NCI-H1105 treated with DMSO at 0.1 percent for 48 hours (cell line): Measurements from ENCODE around the gene PDLIM7.

Source experiments
- DNase-seq: peaks from one replicate; lab custom pipeline; 2025; lab: John Stamatoyannopoulos, UW

PDLIM7 gene

DNA sequence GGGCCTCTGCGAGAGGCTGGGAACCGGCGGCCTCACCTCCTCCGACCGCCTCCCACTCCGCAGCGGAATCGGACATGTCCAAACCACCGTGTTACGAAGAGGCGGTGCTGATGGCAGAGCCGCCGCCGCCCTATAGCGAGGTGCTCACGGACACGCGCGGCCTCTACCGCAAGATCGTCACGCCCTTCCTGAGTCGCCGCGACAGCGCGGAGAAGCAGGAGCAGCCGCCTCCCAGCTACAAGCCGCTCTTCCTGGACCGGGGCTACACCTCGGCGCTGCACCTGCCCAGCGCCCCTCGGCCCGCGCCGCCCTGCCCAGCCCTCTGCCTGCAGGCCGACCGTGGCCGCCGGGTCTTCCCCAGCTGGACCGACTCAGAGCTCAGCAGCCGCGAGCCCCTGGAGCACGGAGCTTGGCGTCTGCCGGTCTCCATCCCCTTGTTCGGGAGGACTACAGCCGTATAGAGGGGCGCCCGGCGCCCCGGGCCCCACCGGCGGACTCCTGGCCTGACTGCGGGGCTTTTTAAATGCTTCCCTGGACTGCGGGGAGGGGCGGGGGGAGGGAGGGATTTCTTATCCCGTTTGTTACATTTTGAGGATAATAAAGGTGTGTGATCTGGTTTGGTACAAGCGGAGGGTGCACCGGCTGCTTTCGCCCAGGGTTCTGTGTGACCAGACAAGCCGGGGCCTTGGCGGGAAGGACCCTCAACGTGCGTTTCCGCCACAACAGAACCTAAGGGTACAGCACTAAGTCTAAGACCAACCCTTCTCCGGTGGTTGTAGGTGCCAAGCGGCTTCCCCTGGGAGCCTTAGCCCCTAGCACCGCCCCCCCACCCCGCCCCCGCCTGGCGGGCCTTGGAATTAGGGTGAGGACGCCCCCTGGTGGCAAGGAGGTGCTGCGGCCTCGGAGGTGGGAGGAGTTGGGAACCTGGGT, 41.5 kb downstream of the PDLIM7 start:
- DNase-seq = peak; percentile 75

DNA sequence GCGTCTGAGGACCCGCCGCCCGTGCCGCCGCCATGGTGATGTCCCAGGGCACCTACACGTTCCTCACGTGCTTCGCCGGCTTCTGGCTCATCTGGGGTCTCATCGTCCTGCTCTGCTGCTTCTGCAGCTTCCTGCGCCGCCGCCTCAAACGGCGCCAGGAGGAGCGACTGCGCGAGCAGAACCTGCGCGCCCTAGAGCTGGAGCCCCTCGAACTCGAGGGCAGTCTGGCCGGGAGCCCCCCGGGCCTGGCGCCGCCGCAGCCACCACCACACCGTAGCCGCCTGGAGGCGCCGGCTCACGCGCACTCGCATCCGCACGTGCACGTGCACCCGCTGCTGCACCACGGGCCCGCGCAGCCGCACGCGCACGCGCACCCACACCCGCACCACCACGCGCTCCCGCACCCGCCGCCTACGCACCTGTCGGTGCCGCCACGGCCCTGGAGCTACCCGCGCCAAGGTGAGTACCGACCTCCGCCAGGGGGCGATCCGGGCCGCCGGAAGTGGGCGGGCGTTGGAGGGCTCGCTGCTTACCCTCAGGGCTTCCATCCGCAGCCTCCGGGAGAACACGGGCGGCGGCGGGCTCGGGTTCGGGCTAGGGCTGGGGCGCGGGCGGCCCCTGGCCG, 42.3 kb downstream of the PDLIM7 start:
- peak; percentile 76 for DNase-seq

DNA sequence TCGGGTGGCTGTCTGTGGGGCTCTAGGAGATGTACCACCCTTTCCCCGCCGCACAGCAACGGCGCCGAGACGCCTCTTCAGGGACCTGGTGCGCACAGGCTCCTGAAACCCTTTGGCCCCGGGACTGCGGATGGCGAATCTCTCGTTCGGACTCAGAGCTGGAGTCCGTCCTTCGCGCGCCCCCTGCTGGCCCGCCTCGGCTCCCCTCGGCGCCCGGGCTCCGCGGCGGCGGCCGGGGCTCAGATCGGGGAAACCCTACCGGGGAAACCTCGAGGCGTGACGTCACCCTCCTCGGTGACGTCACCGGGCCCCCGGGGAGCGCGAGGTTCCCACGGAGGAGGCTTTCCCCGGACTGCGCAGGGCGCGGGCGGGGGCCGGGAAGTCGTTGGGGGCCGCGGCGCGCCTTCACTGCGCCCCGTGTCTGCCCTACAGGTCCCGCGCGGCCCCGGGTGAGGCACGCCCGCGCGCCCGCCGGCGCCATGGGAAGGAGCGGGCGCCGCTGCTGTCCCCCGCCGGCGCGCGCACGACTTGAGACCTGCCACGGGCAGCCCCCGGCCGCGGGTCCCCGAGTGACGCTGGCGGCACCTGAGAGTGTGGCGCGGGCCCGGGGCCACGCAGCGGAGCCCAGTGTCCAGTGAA, 42.9 kb downstream of the PDLIM7 start:
- peak; percentile 68 for DNase-seq

DNA sequence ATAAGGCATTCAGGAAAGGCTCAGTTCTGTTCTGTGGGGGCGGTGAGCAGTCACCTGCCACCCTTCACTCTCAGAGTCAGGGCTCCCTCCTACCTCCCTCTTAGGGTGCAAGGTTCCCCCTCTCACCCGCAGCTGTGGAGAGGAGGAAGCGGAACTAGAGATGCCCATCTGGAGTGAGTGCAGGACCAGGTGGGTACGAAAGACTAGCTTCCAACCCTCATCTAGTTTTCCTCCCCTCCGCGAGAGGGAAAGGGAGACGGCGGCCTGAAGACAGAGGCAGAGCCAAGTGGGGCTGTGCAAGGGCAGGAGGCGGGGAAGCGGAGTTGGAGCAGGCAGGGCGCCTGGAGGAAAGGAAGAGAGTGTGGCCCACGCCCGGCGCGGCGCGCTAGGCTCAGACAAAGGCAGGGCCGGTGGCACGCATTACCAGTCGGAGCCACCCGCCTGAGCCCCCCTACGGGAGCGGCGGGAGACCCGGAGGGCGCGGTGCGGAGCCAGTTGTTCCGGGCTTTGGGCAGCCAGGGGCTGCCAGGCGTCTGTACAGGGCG, 43.5 kb downstream of the PDLIM7 start:
- no peak for DNase-seq

DNA sequence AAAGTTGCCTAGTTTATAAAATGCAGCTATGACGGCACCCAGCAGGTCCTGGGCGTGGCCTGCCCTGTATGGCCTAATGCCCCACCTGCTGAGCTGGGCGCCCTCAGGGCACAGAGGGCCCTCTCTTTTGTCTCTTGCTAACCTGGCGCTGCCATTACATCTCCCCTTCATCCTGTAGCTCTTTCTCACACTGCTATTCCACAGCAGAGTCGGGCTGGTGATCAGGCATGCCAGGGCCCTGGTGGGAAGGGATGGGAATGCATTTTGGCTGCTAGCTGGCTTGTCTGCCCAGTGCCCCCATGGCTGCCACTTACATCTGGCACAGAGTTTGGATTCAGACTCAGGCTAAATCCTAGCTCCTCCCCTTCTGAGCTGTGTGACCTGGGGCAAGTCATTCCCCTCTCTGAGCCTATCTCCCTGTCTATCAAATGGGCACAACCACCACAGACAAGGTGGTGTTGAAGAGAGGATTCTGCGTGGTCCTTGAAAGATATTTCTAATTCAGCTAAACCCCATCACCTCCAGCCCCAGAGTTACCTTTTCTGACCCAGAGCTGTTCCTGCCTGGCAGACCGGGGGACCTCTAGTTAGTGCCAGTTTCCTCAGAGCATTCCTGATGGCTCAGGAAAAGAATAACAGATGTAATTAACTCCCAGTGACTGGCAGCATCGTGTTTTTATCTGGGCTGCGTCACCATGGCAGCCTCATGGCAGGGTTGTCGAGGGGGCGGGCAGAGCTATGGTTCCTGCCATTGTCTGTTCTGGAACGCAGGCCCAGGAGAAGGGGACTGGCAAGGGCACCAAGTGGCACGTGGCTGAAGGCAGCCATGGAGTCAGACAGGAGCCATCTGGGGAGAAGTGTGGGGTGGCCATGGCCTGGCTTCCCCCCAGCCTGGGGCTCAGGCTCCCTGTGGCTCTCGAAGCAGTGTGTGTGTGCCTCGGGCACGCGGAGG, 44.4 kb downstream of the PDLIM7 start:
- no peak for DNase-seq

DNA sequence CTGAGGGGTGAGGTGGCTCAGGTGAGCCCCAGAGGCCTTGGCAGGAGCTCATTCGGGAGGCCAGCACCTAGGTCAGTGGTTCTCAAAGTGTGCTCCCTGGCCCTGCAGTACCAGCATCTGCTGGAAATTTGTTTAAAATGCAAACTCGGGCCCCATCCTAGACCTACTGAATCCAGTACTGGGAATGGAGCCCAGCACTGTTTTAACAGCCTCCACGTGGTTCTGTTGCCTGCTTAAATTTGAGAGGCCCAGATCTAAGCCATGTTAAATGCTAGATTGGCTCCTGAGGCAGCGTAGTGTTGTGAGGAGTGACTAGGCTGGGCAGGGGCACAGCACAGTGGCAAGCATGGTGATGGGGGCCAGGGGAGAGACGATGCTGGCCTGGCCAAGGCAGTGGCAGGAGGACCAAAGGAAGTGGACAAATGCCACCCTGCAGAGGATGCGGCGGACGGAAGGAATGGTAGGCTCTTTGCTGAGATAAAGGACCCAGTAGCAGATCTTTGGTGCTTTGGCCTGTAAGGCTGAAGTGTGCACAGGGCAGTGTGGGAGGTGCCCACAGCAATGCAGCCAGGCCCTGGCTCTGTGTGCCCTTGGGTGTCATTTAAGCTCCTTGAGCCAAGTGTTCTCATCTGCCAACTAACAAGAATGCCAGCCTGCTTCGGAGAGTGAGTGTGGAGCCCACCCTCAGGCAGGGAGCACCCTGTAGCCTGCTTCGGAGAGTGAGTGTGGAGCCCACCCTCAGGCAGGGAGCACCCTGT, 46.6 kb downstream of the PDLIM7 start:
- DNase-seq = no peak

DNA sequence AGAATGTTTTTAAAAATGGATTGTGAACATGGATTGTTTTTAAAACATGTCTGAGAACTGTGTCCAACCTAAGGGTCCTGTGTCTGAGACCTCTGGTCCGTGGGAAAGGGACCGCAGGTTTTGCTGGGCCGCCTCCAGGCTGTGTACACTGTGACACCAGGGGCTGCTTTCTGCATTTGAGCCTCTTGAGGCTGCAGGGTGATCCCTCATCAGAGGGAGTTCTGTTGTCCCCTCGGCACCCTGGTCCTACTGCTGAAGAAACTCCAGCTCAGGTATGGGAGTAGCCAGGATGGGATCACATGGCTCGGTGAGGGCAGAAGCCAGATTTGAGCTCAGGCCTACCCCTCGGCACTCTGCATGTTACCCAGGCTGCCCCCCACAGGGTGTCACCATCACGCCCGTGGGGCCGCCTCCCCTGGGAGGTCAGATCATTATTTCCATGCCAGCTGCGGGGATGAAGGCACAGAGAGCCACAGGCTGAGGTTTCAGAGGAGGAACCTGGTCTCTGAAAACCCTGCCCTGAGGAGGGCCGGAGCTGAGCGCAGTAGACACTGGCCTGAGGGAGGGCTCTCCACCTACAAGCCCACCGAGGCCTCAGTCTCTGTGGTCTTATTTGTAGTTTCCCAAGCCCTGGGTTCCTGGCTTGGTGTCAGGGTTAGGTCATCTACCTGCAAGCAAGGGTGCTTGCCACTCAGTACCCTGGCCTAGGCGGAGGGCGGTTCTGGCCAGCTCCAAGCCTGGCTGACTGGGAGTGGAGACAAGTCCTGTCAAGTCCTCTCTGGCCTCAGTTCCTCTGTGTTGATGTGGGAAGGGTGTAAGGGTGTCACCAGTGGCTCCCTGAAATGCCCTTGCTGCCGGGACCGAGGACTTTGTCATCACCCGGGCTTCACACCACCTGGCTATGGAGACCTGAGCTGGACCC, 48.0 kb downstream of the PDLIM7 start:
- no peak for DNase-seq

DNA sequence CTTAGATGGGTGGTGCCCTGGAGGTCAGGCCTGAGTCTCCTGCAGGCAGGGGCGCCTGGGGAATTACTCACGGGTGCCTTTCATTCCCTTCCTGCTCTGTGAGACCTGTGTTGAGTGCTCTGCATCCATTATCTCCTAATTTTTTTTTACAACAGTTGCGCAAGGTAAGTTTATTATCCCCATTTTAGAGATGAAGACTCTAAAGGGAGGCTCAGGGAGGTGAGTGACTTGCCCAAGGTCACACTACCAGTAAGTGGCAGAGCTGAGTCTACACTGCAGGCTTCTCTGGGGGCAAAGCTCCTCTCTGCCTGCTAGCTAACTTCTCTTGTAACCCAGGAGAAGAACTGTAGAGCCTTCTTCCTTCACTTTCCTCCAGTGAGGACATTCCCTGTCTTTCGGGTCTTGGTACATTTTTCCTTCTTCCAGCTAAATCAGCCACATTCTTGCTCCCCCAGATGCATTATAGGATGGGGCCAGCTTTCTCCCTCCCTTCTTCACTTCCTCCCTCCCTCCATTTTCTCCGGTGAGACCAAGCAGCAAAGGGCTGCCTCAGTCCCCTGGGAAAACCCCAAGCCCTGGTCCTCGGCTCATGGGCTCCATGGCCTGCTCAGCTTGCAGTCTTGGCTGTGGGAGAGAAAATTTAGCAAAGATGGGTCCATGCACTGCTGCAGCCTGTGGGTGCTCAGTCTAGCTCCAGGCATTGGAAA, 49.0 kb downstream of the PDLIM7 start:
- no peak for DNase-seq

DNA sequence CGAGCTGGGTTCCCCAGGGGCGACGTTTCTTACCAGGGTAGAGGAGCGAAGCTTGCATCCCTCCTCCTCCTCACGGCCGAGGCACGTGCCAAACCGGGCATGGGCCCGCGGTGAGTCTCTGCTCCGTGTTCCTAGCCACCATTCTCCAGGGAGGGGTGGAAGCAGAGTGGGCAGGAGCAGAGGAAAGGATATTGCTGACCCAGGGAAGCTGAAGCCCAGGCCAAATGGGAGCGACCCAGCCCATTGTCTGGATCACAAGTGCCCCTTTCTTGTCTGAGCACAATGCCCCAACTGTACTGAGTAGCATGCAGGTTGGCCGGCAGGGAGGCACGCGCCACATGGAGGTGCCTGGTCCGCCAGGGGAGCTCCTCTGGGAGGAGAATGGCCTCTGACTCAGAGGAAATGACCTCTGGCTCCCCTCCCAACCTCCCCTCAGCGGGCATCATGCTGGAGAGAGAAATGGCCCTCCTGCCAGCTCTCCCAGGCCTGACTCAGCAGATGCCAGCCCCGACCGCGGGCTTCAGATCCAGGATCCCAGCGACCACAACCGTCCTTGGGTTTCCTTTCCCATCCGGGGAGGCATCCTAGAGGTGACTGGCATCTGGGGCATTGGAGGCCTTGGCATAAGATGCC, 49.7 kb downstream of the PDLIM7 start:
- DNase-seq = no peak

DNA sequence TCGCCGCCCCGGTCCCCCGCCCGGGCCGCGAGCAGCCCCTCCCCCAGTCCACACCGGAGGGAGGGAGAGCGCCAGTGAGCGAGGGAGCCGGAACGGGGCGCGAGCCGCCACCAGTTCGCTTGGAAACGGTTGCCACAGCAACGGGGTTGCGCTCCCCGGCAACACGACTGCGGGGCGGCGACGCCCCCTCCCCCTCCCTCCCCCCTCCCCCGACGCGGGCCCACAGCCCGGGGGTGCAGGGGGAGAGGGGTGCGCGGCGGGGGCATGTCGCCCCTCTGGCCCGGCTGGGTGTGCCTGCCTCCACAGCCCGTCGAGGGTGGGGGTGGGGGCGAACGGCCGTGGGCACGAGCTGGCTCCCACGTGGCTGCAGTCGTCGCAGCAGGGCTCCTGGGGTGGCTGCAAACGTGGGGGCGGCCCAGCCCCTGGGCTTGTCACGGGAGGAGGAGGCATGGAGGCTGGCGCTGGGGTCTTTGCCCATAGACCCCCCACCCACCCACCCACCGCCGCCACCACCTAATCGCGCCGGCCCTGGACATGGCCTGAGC, 50.3 kb downstream of the PDLIM7 start:
- peak; percentile 32 for DNase-seq

DNA sequence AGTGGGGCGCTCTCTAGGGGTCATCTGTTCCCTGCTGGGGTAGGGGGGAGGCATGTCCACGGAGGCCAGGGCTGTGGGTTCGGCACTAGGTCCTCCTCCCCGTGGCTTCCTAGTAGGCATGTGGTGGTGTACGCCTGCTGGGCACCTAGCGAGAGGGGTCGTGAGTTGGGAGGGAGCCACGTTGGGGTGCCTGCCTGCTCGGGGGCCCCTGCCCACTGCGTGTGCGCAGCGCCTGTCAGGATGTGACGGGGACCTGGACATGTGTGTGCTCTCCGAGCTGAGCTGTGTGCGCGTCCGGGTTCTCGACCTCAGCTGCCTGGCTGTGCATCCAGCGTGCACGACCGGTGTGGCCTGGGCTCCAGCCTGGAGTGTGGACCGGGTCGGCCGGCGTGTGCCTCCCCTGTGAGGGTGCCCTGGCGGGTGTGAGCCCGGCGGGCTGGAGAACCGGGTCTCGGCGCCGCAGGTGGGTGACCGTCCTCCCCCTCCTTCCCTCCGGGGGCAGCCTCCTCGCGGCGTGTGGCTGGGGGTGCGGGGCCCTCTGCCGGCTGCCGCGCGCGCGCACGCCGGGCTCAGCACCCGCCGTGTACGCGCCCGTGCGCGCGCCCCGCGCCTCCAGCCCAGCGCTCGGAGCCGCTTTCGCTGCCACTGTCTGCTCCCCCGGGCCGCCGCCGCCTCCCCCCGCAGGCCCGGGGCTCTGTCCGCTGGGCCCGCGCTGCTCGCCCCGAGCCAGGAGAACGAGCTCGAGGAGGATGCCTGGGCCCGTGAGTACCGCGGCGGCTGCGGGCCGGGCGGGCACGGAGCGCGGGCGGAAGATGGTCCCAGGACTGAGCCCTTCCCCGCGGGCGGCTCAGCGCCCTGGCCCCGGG, 51.0 kb downstream of the PDLIM7 start, which contains the start of gene PRR7:
Gene PRR7 (plus strand): TSS at position 615 of the 866 bp plus-strand sequence. CDS start 8,254 bp downstream, outside the sequence.
- DNase-seq = peak; percentile 40

DNA sequence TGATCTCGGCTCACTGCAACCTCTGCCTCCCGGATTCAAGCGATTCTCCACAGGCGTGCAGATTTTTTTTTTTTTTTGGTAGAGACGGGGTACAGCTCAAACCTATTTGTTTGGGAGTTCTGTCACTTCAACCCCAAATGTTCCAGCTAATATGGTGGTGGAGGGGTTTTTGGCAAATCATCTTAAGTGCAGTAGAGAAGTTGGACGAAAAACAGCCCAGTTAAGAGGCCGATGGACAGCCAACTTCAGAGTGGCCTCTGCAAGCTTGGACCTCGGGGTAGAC, 51.5 kb downstream of the PDLIM7 start:
- DNase-seq = no peak

DNA sequence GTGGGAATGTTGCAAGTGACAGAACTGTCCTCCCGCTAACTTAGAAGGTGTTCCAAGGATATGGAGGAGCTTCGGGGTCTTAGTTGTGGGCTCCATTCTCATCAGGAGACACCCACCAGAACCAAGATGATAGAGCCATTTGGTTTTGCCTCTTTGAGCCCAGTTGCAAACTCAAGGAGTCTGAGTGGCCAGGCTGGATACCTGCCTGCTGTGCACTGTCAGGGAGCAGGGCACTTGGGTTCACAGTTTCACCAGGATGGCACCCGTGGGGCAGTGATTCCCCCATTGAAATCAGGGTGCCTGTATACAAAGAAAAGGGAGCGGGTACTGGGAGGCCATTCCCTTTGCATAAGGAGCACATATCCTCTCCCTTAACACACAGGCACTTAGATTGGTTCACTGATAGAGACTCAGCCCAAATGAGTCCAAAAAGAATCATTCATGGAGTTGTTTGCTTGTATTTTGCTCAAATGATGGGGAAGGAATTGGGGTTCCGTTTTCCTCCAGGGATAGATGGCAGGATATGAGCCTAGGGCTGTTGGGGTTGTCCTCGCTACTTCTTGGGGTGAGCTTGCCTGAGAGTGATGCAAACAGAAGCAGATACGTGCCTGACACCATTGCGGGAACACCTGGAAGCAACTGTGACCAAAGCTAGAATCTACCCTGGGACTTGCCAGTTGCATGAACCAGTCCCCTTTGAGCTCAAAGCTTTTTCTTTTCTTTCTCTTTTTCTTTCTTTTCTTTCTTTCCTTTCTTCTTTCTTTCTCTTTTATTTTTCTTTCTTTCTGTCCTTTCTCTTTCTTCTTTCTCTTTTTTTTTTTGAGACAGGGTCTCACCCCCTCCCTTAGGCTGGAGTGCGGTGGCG, 52.1 kb downstream of the PDLIM7 start:
- DNase-seq = no peak

DNA sequence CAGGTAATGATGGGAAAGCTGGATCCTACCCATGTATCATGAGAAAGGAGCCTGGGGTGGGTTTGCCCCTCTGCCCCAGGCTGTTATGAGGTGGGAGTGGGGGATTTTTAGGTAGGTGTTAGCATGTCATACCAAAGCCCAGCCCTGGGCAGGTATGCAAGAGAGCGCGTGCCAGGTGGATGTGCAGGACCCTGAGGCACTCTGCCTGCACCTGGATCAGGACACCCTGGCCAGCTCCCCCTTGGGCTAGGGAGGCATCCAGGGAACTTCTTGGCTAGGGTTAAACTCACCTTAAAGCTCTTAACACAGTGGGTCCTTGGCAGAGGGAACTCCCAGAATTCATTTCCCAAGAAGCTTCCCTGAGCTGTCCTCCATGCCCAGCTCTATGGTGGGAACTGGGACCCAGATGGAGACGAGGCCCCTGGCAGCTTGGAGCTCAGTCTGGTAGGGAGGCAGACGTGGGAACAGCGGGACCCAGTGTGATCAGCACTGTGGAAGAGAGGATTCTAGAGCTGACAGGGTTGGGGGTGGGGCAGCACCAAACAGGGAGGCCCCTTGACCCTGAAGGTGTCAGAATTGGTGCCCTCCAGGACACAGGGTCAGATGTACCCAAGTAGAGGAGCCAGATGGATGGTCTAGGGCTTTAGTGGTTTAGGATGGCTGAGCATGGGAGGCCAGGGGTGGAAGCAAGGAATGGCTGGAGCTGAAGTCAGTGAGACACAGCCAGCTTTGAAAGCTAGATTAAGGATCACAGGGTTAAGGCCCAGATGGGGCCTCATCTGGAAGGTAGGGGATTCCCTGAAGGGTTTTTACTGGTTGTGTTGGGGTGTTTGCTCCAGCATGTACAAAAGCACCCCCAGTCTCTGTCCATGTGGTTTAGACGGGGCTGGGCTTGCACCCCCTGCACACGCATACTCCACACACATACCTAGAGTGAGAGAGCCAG, 53.0 kb downstream of the PDLIM7 start:
- no peak for DNase-seq
